ENCODE data around the gene NEK2. TPM values are rescaled to one million over a fixed set of nuclear protein-coding genes. Genes with fewer than 3 reads are reported as not detected.
"Not testable (repeated sequence)": the region's sequence is repeated elsewhere in the genome, so short reads cannot be mapped to it uniquely, and the experiment has no call there.

Gene NEK2
- total RNA-seq, 2 experiments from 2014 or later = 46.1 to 47.5 TPM

DNA sequence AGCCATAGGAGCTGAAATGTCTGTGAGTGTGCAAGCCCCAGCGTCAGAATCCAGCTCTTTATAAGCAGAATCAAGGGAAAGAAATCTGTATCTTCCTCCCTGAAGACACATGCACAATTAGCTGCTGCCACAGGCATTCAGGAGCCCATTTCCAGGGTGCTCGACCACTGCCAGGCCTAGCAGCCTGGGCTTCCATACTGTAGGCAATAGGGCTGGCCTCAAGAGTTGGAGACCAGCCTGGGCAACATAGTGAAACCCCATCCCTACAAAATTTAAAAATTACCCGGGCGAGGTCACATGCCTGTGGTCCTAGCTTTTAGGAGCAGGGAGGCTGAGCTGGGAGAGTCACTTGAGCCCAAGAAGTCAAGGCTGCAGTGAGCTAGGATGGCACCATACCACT is 41.0 kb downstream of the NEK2 start:
- Mint-ChIP-seq H3K9me3 (no peaks in the 10 kb centered on the region), H3K4me1 (peaks cover 15% of the 10 kb centered on the region), H3K27me3 (peaks cover 3% of the 10 kb centered on the region), H3K4me3 (no peak overlapping the region), H3K27ac (no peak overlapping the region), H3K36me3 (ENCODE audit: low read depth) (no peaks in the 10 kb centered on the region)
- DNase-seq = no peak
- ChIA-PET CTCF (interaction anchor here (1.0 to 1.3 kb wide), 3 partner anchors 20 to 822 kb away, joined by 3 to 4 read pairs (median 3); partner anchors contain the start of gene SLC30A1), POLR2A (no interaction called here)

- H3K9me3 Mint-ChIP-seq = no peaks in the 10 kb centered on the region
- peaks cover 15% of the 10 kb centered on the region for H3K4me1 Mint-ChIP-seq
- H3K27ac Mint-ChIP-seq = no peak overlapping the region
- H3K4me3 Mint-ChIP-seq = no peak overlapping the region
- H3K27me3 Mint-ChIP-seq = peaks cover 7% of the 10 kb centered on the region
- no peaks in the 10 kb centered on the region for H3K36me3 Mint-ChIP-seq (ENCODE audit: low read depth)
- POLR2A ChIA-PET = interaction anchor here (1.1 to 1.3 kb wide), 2 partner anchors 26 to 55 kb away, joined by 3 read pairs; partner anchors contain the start of gene SLC30A1
- CTCF ChIA-PET = no interaction called here
- no peak for DNase-seq
Measured at GRCh38 chr1:211633524-211633846, 41.9 kb downstream of the NEK2 start.

DNA sequence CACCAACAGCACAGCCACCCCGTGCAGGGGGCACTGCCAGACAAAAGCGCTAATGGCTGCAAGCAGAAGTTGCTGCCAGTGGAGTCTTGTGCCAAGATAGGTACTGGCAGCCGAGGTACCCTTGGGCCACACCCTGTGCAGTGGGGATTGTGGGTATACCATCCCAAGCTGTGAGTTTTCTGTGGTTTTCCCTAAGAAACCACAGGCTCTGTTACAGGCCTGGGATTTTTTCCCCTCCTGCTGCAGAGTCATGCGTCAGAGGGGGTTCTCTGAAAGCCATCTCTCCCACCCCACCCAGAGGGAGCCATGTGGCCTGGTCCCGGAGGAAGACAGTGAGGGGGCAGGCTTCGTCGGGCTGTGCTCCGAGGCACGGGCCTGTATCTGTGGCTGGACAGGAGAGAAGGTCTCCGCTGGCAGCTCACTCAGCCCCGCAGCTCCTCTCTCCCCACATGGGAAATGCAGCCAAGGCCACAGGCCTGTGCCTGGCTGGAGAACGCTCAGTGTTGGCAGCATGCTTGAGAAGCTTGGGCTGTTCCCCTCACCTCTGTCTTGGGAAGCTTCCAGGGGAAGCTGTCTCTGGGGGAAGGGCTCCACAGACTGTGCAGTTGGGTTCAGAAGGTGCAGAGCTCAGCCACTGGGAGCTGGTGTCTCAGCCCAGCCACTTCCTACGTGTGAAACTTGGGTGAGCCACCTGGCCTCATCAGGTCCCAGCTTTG is 42.5 kb downstream of the NEK2 start:
- Mint-ChIP-seq H3K27ac (no peak overlapping the region), H3K36me3 (ENCODE audit: low read depth) (no peaks in the 10 kb centered on the region), H3K27me3 (peaks cover 9% of the 10 kb centered on the region), H3K4me1 (peaks cover 15% of the 10 kb centered on the region), H3K9me3 (no peaks in the 10 kb centered on the region), H3K4me3 (no peak overlapping the region)
- CTCF ChIA-PET = interaction anchor here (1.0 kb wide), 1 partner anchor 26 kb away, joined by 6 read pairs; no protein-coding TSS in a partner anchor
- no peak for DNase-seq
- POLR2A ChIA-PET = interaction anchor here (1.1 to 1.3 kb wide), 2 partner anchors 26 to 54 kb away, joined by 3 read pairs; partner anchors contain the start of gene SLC30A1

GRCh38 chr1:211632117-211632807 is 43.2 kb downstream of the NEK2 start:
- Mint-ChIP-seq H3K4me1 (peaks cover 15% of the 10 kb centered on the region), H3K27me3 (peaks cover 9% of the 10 kb centered on the region), H3K9me3 (no peaks in the 10 kb centered on the region), H3K27ac (no peak overlapping the region), H3K36me3 (ENCODE audit: low read depth) (no peaks in the 10 kb centered on the region), H3K4me3 (no peak overlapping the region)
- no peak for DNase-seq
- CTCF ChIA-PET = interaction anchor here (1.0 kb wide), 1 partner anchor 25 kb away, joined by 6 read pairs; no protein-coding TSS in a partner anchor
- POLR2A ChIA-PET = no interaction called here

GRCh38 chr1:211631168-211631567 is 44.3 kb downstream of the NEK2 start:
- Mint-ChIP-seq H3K27ac (no peak overlapping the region), H3K36me3 (ENCODE audit: low read depth) (no peaks in the 10 kb centered on the region), H3K9me3 (no peaks in the 10 kb centered on the region), H3K27me3 (peaks cover 9% of the 10 kb centered on the region), H3K4me3 (no peak overlapping the region), H3K4me1 (peaks cover 15% of the 10 kb centered on the region)
- ChIA-PET CTCF (no interaction called here), POLR2A (no interaction called here)
- no peak for DNase-seq

DNA sequence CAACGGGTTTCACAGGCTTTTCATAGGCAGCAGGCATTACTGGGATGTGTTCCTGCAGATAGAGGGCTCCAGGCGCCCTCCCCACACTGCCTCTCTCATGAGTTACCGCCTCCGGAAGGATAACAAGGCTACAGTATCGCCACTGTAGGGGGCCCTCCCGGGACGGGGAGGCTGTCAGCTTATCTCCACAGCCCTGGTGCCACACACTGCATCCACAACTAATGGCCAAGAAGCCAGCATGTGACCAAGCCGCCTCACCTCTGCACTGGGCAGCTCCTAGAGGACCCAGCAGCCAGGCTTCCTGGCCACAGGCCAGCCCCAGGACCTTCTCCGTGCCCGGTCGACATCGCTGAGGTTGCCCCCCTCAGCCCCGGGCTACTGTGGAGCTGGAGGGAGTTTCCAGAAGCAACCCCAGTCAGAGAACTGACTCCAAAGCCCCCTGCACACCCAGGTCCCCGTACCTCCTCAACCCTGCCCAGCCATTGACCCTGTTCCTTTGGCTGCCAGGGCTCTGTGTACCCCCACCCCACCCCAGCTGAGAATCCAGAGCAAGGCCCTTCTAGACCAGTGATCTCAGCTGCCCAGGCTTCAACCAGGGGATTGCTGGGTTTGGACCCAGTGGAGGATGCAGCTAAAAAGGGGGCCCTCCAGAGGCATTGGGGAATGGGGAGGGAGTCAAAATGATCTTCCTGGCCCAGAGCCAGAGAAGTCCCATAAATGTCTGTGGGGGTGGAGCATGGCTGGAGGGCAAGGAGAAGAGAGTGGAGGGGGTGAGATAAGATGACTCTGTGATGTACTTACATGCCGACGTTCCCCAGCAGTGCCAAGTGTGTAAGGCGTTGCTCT is 45.0 kb downstream of the NEK2 start:
- ChIA-PET CTCF (no interaction called here), POLR2A (no interaction called here)
- Mint-ChIP-seq H3K27ac (no peak overlapping the region), H3K4me3 (no peak overlapping the region), H3K27me3 (peaks cover 9% of the 10 kb centered on the region), H3K4me1 (peaks cover 15% of the 10 kb centered on the region), H3K36me3 (ENCODE audit: low read depth) (no peaks in the 10 kb centered on the region), H3K9me3 (no peaks in the 10 kb centered on the region)
- DNase-seq = no peak

- H3K4me3 Mint-ChIP-seq = no peak overlapping the region
- peaks cover 1% of the 10 kb centered on the region for H3K36me3 Mint-ChIP-seq (ENCODE audit: low read depth)
- H3K4me1 Mint-ChIP-seq = peaks cover 26% of the 10 kb centered on the region
- DNase-seq = no peak
- CTCF ChIA-PET = no interaction called here
- peaks cover 8% of the 10 kb centered on the region for H3K27me3 Mint-ChIP-seq
- POLR2A ChIA-PET = no interaction called here
- no peak overlapping the region for H3K27ac Mint-ChIP-seq
- no peaks in the 10 kb centered on the region for H3K9me3 Mint-ChIP-seq
Measured at GRCh38 chr1:211628417-211628816, 47.0 kb downstream of the NEK2 start.

DNA sequence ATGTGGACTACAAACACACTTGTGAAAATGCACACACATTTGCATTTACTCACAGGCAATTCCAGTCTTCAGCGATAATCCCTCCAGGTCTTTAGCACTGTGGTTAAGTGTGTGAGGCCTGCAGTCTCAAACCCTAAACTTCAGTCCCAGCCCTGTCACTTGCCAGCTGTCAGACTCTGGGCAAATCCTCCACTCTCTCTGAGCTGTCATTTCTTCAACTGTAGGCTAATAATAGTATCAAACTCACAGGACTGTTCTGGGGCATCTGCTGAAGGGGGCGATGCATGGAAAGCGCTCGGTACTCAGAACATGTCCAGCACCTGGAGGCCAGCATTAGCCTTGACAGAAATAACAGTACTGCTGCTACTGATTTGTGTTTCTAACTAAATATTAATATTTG is 48.2 kb downstream of the NEK2 start:
- peaks cover 23% of the 10 kb centered on the region for H3K4me1 Mint-ChIP-seq
- POLR2A ChIA-PET = no interaction called here
- peaks cover 3% of the 10 kb centered on the region for H3K9me3 Mint-ChIP-seq
- H3K27me3 Mint-ChIP-seq = peaks cover 7% of the 10 kb centered on the region
- CTCF ChIA-PET = no interaction called here
- no peak for DNase-seq
- peaks cover 4% of the 10 kb centered on the region for H3K36me3 Mint-ChIP-seq (ENCODE audit: low read depth)
- H3K27ac Mint-ChIP-seq = no peak overlapping the region
- H3K4me3 Mint-ChIP-seq = no peak overlapping the region

GRCh38 chr1:211625866-211626265 is 49.6 kb downstream of the NEK2 start:
- CTCF ChIA-PET; H3K4me3 Mint-ChIP-seq; H3K9me3 Mint-ChIP-seq; DNase-seq; H3K27ac Mint-ChIP-seq; H3K27me3 Mint-ChIP-seq; H3K36me3 Mint-ChIP-seq (ENCODE audit: low read depth); POLR2A ChIA-PET: not testable (repeated sequence)
- H3K4me1 Mint-ChIP-seq = peaks cover 21% of the 10 kb centered on the region

DNA sequence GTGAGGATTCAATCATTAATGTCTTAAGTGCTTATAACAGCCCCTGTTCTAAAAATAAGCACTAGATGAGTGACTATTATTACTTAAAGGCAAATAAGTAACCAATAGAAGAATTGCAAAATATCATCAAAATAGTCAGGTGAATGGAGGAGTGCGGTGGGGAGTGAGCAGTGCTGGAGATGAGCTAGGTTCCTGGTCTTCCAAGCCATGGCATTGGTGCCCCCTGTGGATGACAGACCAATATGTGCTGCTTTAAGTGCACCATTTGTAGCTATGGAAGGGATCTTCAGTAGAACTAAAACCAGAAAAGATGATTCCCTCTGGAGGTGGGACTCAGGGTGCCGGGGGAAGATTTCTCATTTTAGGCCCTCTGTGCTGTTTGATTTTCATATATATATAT is 50.4 kb downstream of the NEK2 start:
- H3K4me1 Mint-ChIP-seq = peaks cover 21% of the 10 kb centered on the region
- peaks cover 4% of the 10 kb centered on the region for H3K36me3 Mint-ChIP-seq (ENCODE audit: low read depth)
- no peak for DNase-seq
- H3K9me3 Mint-ChIP-seq = peaks cover 3% of the 10 kb centered on the region
- H3K27me3 Mint-ChIP-seq = peaks cover 7% of the 10 kb centered on the region
- POLR2A ChIA-PET = no interaction called here
- H3K4me3 Mint-ChIP-seq = no peak overlapping the region
- H3K27ac Mint-ChIP-seq = no peak overlapping the region
- CTCF ChIA-PET = interaction anchor here (1.0 kb wide), 1 partner anchor 30 kb away, joined by 4 read pairs; no protein-coding TSS in a partner anchor

GRCh38 chr1:211623515-211623914 is 51.9 kb downstream of the NEK2 start:
- Mint-ChIP-seq H3K4me1 (peaks cover 21% of the 10 kb centered on the region), H3K27me3 (peaks cover 2% of the 10 kb centered on the region), H3K9me3 (peaks cover 3% of the 10 kb centered on the region), H3K27ac (peak overlapping the region; percentile 9), H3K4me3 (no peak overlapping the region), H3K36me3 (ENCODE audit: low read depth) (peaks cover 4% of the 10 kb centered on the region)
- ChIA-PET POLR2A (no interaction called here), CTCF (no interaction called here)
- DNase-seq = no peak

- CTCF ChIA-PET = no interaction called here
- POLR2A ChIA-PET = no interaction called here
Measured at GRCh38 chr1:211621447-211622198, 53.8 kb downstream of the NEK2 start.

More at GRCh38 chr1:211621447-211622198, 53.8 kb downstream of the NEK2 start:
- Mint-ChIP-seq H3K27ac (no peak overlapping the region), H3K9me3 (peaks cover 3% of the 10 kb centered on the region), H3K36me3 (ENCODE audit: low read depth) (peaks cover 4% of the 10 kb centered on the region), H3K4me3 (no peak overlapping the region), H3K4me1 (peaks cover 21% of the 10 kb centered on the region), H3K27me3 (no peaks in the 10 kb centered on the region)
- no peak for DNase-seq

All from activated CD4-positive, alpha-beta memory T cell treated with anti-CD3 and anti-CD28 coated beads, Interleukin-2, amount 10 ng/mL, durations not matched to agents 7 days and 5 days (primary cell).